Ovary (tissue), 3 donors: ENCODE data around the gene EXOC3.

Experiments
- CTCF ChIP-seq, 3 donors: fragments of 450-650 bp in 2 of 3; fragments of 200-600 bp in 1 of 3; IDR thresholded peaks; one replicate each; pipeline versions ENCODE4 v1.5.1 to v1.8.0; 2016 to 2022; ENCODE audit warnings: antibody characterized with exemption in 3 of 3, mild to moderate bottlenecking in 1 of 3
- EP300 ChIP-seq: sonication (generic); formaldehyde crosslinking; IDR thresholded peaks from one replicate; pipeline ENCODE4 v1.6.1; 2017; ENCODE audit warnings: antibody characterized with exemption
- donor health status: DM: no; HTN: no; CAD: no.

GRCh38 chr5:491856-492155, 48.8 kb downstream of the EXOC3 start:
- no peak for TF ChIP-seq EP300
- TF ChIP-seq CTCF (IDR thresholded peaks at IDR 0.05), result no peak
